Endothelial cell of umbilical vein (primary cell): Measurements from ENCODE around the gene PRKD2. TPM values are rescaled to one million over a fixed set of nuclear protein-coding genes. Genes with fewer than 3 reads are reported as not detected.

Source experiments
- BruUV-seq: library from RNA; stranded (reverse); fragments of 400-500 nt; replicated peaks from 2 replicates; lab custom pipeline; 2021; lab: Mats Ljungman, UMichigan
- CTCF ChIA-PET: fragments of 300-600, 350-600 bp; sonication (Branson Sonifier 250); formaldehyde crosslinking; loops from one replicate; lab custom pipeline; 2021; ENCODE audit warnings: antibody characterized with exemption, inconsistent platforms; lab: Charles Lee
- POLR2A ChIA-PET: fragments of 300-600, 350-600 bp; sonication (Branson Sonifier 250); formaldehyde crosslinking; loops from one replicate; lab custom pipeline; 2021; ENCODE audit warnings: antibody characterized with exemption, inconsistent platforms; lab: Charles Lee
- DNase-seq: peaks from one replicate; pipeline ENCODE4 v3.0.0-alpha.2; 2011; ENCODE audit warnings: low read depth, low spot score
- FAIRE-seq: peaks from 2 replicates; lab custom pipeline; 2011; peaks lifted over from hg19 to GRCh38; lab: Jason Lieb, UNC
- H2AFZ ChIP-seq: 2 replicates; pipeline ENCODE4 v1.6.0; 2012; ENCODE audit warnings: low read depth, low read length, control low read depth, inconsistent platforms
- H3K27ac ChIP-seq: 2 replicates; pipeline ENCODE4 v1.5.1; 2011; ENCODE audit warnings: low read depth, mild to moderate bottlenecking, control low read depth, low read length, moderate library complexity; ENCODE audit not compliant: insufficient read depth
- H3K27me3 ChIP-seq, 2 experiments: 2 replicates each; pipeline versions ENCODE4 v1.6.0 to v1.6.1; 2011; ENCODE audit warnings: low read length in 2 of 2, mixed read lengths in 1 of 2; ENCODE audit not compliant: control insufficient read depth in 2 of 2, insufficient read depth in 2 of 2
- H3K36me3 ChIP-seq, 2 experiments: 2 replicates in 1 of 2; 3 replicates in 1 of 2; pipeline ENCODE4 v1.5.1; 2011; ENCODE audit warnings: low read length in 2 of 2, mild to moderate bottlenecking in 1 of 2, moderate library complexity in 1 of 2; ENCODE audit not compliant: control insufficient read depth in 2 of 2, insufficient read depth in 2 of 2; ENCODE audit errors: extremely low read depth in 1 of 2
- H3K4me1 ChIP-seq: 3 replicates; pipeline ENCODE4 v1.5.1; 2011; ENCODE audit warnings: mild to moderate bottlenecking, low read length; ENCODE audit not compliant: control insufficient read depth, insufficient read depth; ENCODE audit errors: extremely low read depth
- H3K4me2 ChIP-seq: 2 replicates; pipeline ENCODE4 v1.6.1; 2011; ENCODE audit warnings: low read length, control low read depth, mixed read lengths; ENCODE audit not compliant: insufficient read depth
- H3K4me3 ChIP-seq, 3 experiments: fragments of 200-600 bp in 1 of 3; sonication (generic), shearing (Covaris generic) in 1 of 3; replicated peaks in 1 of 3; 2 replicates each; pipeline ENCODE4 v1.5.1; 2011 to 2016; ENCODE audit warnings: control low read depth in 3 of 3, low read length in 3 of 3, mild to moderate bottlenecking in 2 of 3, inconsistent platforms in 1 of 3, low read depth in 1 of 3, moderate library complexity in 1 of 3; ENCODE audit not compliant: insufficient read depth in 1 of 3
- H3K79me2 ChIP-seq: 2 replicates; pipeline ENCODE4 v1.6.0; 2012; ENCODE audit warnings: low read length, inconsistent platforms; ENCODE audit not compliant: control insufficient read depth, insufficient read depth
- H3K9ac ChIP-seq: replicated peaks from 2 replicates; pipeline ENCODE3; 2011; ENCODE audit warnings: low read length, control low read depth; ENCODE audit not compliant: insufficient read depth; ENCODE audit errors: extremely low read depth
- H3K9me1 ChIP-seq: replicated peaks from 3 replicates; pipeline ENCODE4 v1.6.0; 2011; ENCODE audit warnings: mild to moderate bottlenecking, low read length; ENCODE audit not compliant: control insufficient read depth, insufficient read depth; ENCODE audit errors: extremely low read depth
- H3K9me3 ChIP-seq: replicated peaks from 2 replicates; pipeline ENCODE4 v1.5.1; 2012; ENCODE audit warnings: low read length, inconsistent platforms; ENCODE audit not compliant: control insufficient read depth, insufficient read depth
- H4K20me1 ChIP-seq: replicated peaks from 2 replicates; pipeline ENCODE3; 2011; ENCODE audit warnings: mild to moderate bottlenecking, low read length; ENCODE audit not compliant: control insufficient read depth, insufficient read depth; ENCODE audit errors: extremely low read depth
- CTCF ChIP-seq, 2 donors: IDR thresholded peaks; 1 replicate in 1 of 2; 2 replicates in 1 of 2; pipeline ENCODE4 v1.5.1; 2011; ENCODE audit warnings: low read length in 2 of 2, mild to moderate bottlenecking in 2 of 2, moderate library complexity in 2 of 2, control low read depth in 1 of 2, inconsistent platforms in 1 of 2, low read depth in 1 of 2; ENCODE audit not compliant: insufficient read depth in 1 of 2; ENCODE audit errors: extremely low read depth in 1 of 2
- EZH2 ChIP-seq: IDR thresholded peaks from 2 replicates; pipeline ENCODE4 v1.6.1; 2012; ENCODE audit warnings: borderline replicate concordance, low read depth, mild to moderate bottlenecking, moderate library complexity, low read length, inconsistent platforms; ENCODE audit not compliant: severe bottlenecking
- FOS ChIP-seq: IDR thresholded peaks from 2 replicates; pipeline ENCODE4 v1.6.1; 2011; ENCODE audit warnings: mild to moderate bottlenecking, low read length, moderate library complexity, borderline replicate concordance; ENCODE audit not compliant: insufficient read depth
- GATA2 ChIP-seq: IDR thresholded peaks from 2 replicates; pipeline ENCODE4 v1.7.0; 2011; ENCODE audit warnings: low read depth, mild to moderate bottlenecking, moderate library complexity, mixed read lengths, low read length; ENCODE audit not compliant: insufficient read length, insufficient read depth
- JUN ChIP-seq: IDR thresholded peaks from 2 replicates; pipeline ENCODE4 v1.6.1; 2011; ENCODE audit warnings: borderline replicate concordance, low read depth; ENCODE audit not compliant: insufficient read length, insufficient read depth
- MAX ChIP-seq: IDR thresholded peaks from 2 replicates; pipeline ENCODE4 v1.6.1; 2011; ENCODE audit not compliant: insufficient read depth, insufficient read length
- MYC ChIP-seq: IDR thresholded peaks from one replicate; pipeline ENCODE4 v1.6.1; 2011; ENCODE audit warnings: mild to moderate bottlenecking, low read depth, low read length
- POLR2A ChIP-seq: IDR thresholded peaks from 2 replicates; pipeline ENCODE4 v1.6.1; 2012; ENCODE audit warnings: low read depth, mild to moderate bottlenecking, control low read depth, low read length
- POLR2AphosphoS5 ChIP-seq: IDR thresholded peaks from 2 replicates; pipeline ENCODE4 v1.6.1; 2012; ENCODE audit warnings: low read depth, mild to moderate bottlenecking, control low read depth, low read length, moderate library complexity; ENCODE audit not compliant: insufficient read depth
- dilution Hi-C: fragments of 300-500 bp; cut with MboI; formaldehyde crosslinking; loops from one replicate; pipeline ENCODE4 v1.15.0; 2019; ENCODE audit warnings: low sequenced_read_pairs; ENCODE audit not compliant: extremely low pct_ligation_motif_present
- intact Hi-C: fragments of 100-400 bp; cut with micrococcal nuclease; formaldehyde crosslinking; loops from one replicate; pipeline ENCODE4 v1.10.0; 2022
- polyA plus RNA-seq, 4 experiments: library from polyadenylated mRNA; depleted of rRNA in 3 of 4; stranded (reverse) in 3 of 4; unstranded in 1 of 4; fragments of >200 nt; gene quantifications; 2 replicates each; pipeline versions ENCODE4 v1.2.1 to v1.2.3, GENCODE V29; 2011 to 2012; ENCODE audit warnings: missing spikeins in 1 of 4
- total RNA-seq: library from RNA; stranded (reverse); gene quantifications from 2 replicates; pipeline ENCODE4 v1.2.3, GENCODE V29; 2021

Gene PRKD2
- total and polyA plus RNA-seq, 2 donors (not counting 3 experiments of a cell fraction or from before 2014, with no cell fraction given), result 40.4 to 94.9 TPM

- ChIA-PET POLR2A (no interaction called here), CTCF (no interaction called here)
- DNase-seq (no peak), FAIRE-seq (no peak)
- H3K27me3 ChIP-seq, result no peaks in the 10 kb centered on the region
- dilution Hi-C loops, result no loop called here
- H3K4me1 ChIP-seq, result no peaks in the 10 kb centered on the region
- H3K9me3 ChIP-seq, result no peaks in the 10 kb centered on the region
- H3K4me2 ChIP-seq, result no peak overlapping the region
- peaks cover 25 to 74% of the 10 kb centered on the region in 2 experiments for H3K36me3 ChIP-seq
- H3K4me3 ChIP-seq, result no peak overlapping the region
- no peak overlapping the region for H3K9ac ChIP-seq
- H2AFZ ChIP-seq, result no peak overlapping the region
- no TSS peak for BruUV-seq
- no peaks in the 10 kb centered on the region for H4K20me1 ChIP-seq
- intact Hi-C loops, result loop anchor here (2.0 kb wide), 1 partner anchor 33 kb away; no protein-coding TSS in a partner anchor
- H3K9me1 ChIP-seq, result no peaks in the 10 kb centered on the region
- H3K27ac ChIP-seq, result no peak overlapping the region
- H3K79me2 ChIP-seq, result no peaks in the 10 kb centered on the region
- no peak for TF ChIP-seq POLR2AphosphoS5
- TF ChIP-seq MAX, result no peak
- TF ChIP-seq POLR2A, result no peak
- no peak for TF ChIP-seq MYC
- no peak for TF ChIP-seq CTCF (IDR thresholded peaks at IDR 0.05; ENCODE audit: extremely low read depth in 1 of 2, insufficient read depth in 1 of 2, low read depth in 1 of 2, low read length in 2 of 2)
- no peak for TF ChIP-seq JUN
- no peak for TF ChIP-seq EZH2
- TF ChIP-seq FOS, result no peak
- TF ChIP-seq GATA2, result no peak
Measured at GRCh38 chr19:46696052-46696451, 20.9 kb downstream of the PRKD2 start.
